SK-N-SH (cell line): ENCODE measurements around the gene PUM1. TPM values are rescaled to one million over a fixed set of nuclear protein-coding genes. Genes with fewer than 3 reads are reported as not detected.

ENCODE experiments used
- CTCF ChIA-PET: fragments of 300-600, 350-600 bp; formaldehyde crosslinking; extraction: SDS; loops from one replicate; lab custom pipeline; 2021; lab: Yijun Ruan, JAX
- POLR2A ChIA-PET: fragments of 350-600 bp; sonication (Branson Sonifier 250); formaldehyde crosslinking; extraction: SDS; loops from one replicate; lab custom pipeline; 2020; ENCODE audit warnings: antibody characterized with exemption, inconsistent platforms; lab: Yijun Ruan, JAX
- DNase-seq: peaks from one replicate; pipeline ENCODE4 v3.0.0; 2012
- H2AFZ ChIP-seq: fragments of 200-600 bp; sonication (generic); 2 replicates; pipeline ENCODE4 v1.8.1; 2016; ENCODE audit warnings: antibody characterized with exemption, mild to moderate bottlenecking, low read depth
- H3F3A ChIP-seq: fragments of 200-600 bp; sonication (generic); replicated peaks from 2 replicates; pipeline ENCODE3; 2016; ENCODE audit warnings: antibody characterized with exemption, mild to moderate bottlenecking; ENCODE audit not compliant: insufficient read depth
- H3K27ac ChIP-seq, 2 experiments: fragments of 200-500 bp in 1 of 2; fragments of 200-600 bp in 1 of 2; sonication (Bioruptor generic) in 1 of 2; sonication (generic), shearing (Covaris generic) in 1 of 2; 2 replicates each; pipeline versions ENCODE4 v1.5.1 to v1.6.1; 2014 to 2016; ENCODE audit warnings: low read depth in 2 of 2, inconsistent platforms in 1 of 2, low read length in 1 of 2, mild to moderate bottlenecking in 1 of 2, mixed read lengths in 1 of 2
- H3K27me3 ChIP-seq: fragments of 200-600 bp; sonication (generic), shearing (Covaris generic); 2 replicates; pipeline ENCODE4 v1.6.1; 2016; ENCODE audit warnings: mixed run types; ENCODE audit not compliant: insufficient read depth
- H3K36me3 ChIP-seq, 2 experiments: fragments of 200-500 bp in 1 of 2; fragments of 200-600 bp in 1 of 2; sonication (Bioruptor generic) in 1 of 2; sonication (generic) in 1 of 2; replicated peaks in 1 of 2; 2 replicates each; pipeline versions ENCODE3 to v1.5.1; 2014 to 2016; ENCODE audit warnings: low read length in 1 of 2, mild to moderate bottlenecking in 1 of 2; ENCODE audit not compliant: insufficient read depth in 2 of 2, control insufficient read depth in 1 of 2
- H3K4me1 ChIP-seq, 2 experiments: fragments of 200-500 bp in 1 of 2; fragments of 200-600 bp in 1 of 2; sonication (Bioruptor generic) in 1 of 2; sonication (generic), shearing (Covaris generic) in 1 of 2; 2 replicates each; pipeline versions ENCODE4 v1.5.1 to v1.6.1; 2014 to 2016; ENCODE audit warnings: low read depth in 1 of 2, low read length in 1 of 2, mixed run types in 1 of 2; ENCODE audit not compliant: insufficient read depth in 2 of 2, control insufficient read depth in 1 of 2
- H3K4me2 ChIP-seq: fragments of 200-600 bp; sonication (generic), shearing (Covaris generic); 2 replicates; pipeline ENCODE4 v1.6.1; 2017; ENCODE audit warnings: mixed run types
- H3K4me3 ChIP-seq, 2 experiments: fragments of 200-500 bp in 1 of 2; fragments of 200-600 bp in 1 of 2; sonication (Bioruptor generic) in 1 of 2; sonication (generic), shearing (Covaris generic) in 1 of 2; 2 replicates each; pipeline versions ENCODE4 v1.5.1 to v1.8.1; 2014 to 2016; ENCODE audit warnings: low read depth in 2 of 2, inconsistent platforms in 1 of 2, low read length in 1 of 2, mild to moderate bottlenecking in 1 of 2, mixed read lengths in 1 of 2, moderate library complexity in 1 of 2
- H3K79me2 ChIP-seq: fragments of 200-600 bp; sonication (generic); 2 replicates; pipeline ENCODE4 v1.8.1; 2017; ENCODE audit warnings: mild to moderate bottlenecking; ENCODE audit not compliant: insufficient read depth
- H3K9ac ChIP-seq: fragments of 200-600 bp; sonication (generic); 2 replicates; pipeline ENCODE4 v1.6.1; 2017; ENCODE audit warnings: mixed run types
- H3K9me2 ChIP-seq: fragments of 200-600 bp; sonication (generic); 2 replicates; pipeline ENCODE4 v1.6.1; 2017; ENCODE audit warnings: mixed run types
- H3K9me3 ChIP-seq: fragments of 200-600 bp; sonication (generic); 2 replicates; pipeline ENCODE4 v1.6.1; 2017; ENCODE audit warnings: mixed run types, mild to moderate bottlenecking, moderate library complexity
- H4K20me1 ChIP-seq: fragments of 200-600 bp; sonication (generic); 2 replicates; pipeline ENCODE4 v1.6.1; 2017; ENCODE audit warnings: mild to moderate bottlenecking, mixed run types; ENCODE audit not compliant: insufficient read depth
- ELF1 ChIP-seq: IDR thresholded peaks from 2 replicates; pipeline ENCODE4 v1.4.0; 2012
- EZH2phosphoT487 ChIP-seq: fragments of 200-600 bp; sonication (generic); IDR thresholded peaks from 2 replicates; pipeline ENCODE4 v1.6.1; 2017; ENCODE audit warnings: low read depth, mixed run types, mild to moderate bottlenecking, antibody characterized with exemption, moderate library complexity, borderline replicate concordance
- GABPA ChIP-seq: IDR thresholded peaks from 2 replicates; pipeline ENCODE4 v1.4.0; 2012; ENCODE audit warnings: low read depth, mild to moderate bottlenecking
- IRF3 ChIP-seq: fragments of 150-350 bp; IDR thresholded peaks from 2 replicates; pipeline ENCODE4 v1.6.1; 2016; ENCODE audit warnings: mild to moderate bottlenecking, low read depth, low read length
- JUND ChIP-seq: IDR thresholded peaks from 2 replicates; pipeline ENCODE4 v1.4.0; 2012
- MAX ChIP-seq: IDR thresholded peaks from 2 replicates; pipeline ENCODE4 v1.4.0; 2012; ENCODE audit warnings: low read depth
- MXI1 ChIP-seq: IDR thresholded peaks from 2 replicates; pipeline ENCODE4 v1.6.1; 2012; ENCODE audit warnings: mild to moderate bottlenecking, low read depth, low read length, improper control_type of control experiment
- NFIC ChIP-seq: IDR thresholded peaks from 2 replicates; pipeline ENCODE4 v1.4.0; 2012; ENCODE audit warnings: borderline replicate concordance
- NRF1 ChIP-seq: IDR thresholded peaks from 2 replicates; pipeline ENCODE4 v1.6.1; 2012; ENCODE audit warnings: low read depth, mild to moderate bottlenecking, low read length
- PBX3 ChIP-seq: IDR thresholded peaks from 2 replicates; pipeline ENCODE4; 2012
- POLR2AphosphoS5 ChIP-seq: IDR thresholded peaks from 2 replicates; pipeline ENCODE4 v1.6.1; 2012; ENCODE audit warnings: low read depth, low read length
- RCOR1 ChIP-seq: fragments of 150-350 bp; IDR thresholded peaks from 2 replicates; pipeline ENCODE4 v1.6.1; 2017; ENCODE audit warnings: antibody characterized with exemption, low read length
- SIN3A ChIP-seq: IDR thresholded peaks from 2 replicates; pipeline ENCODE4 v1.6.1; 2012; ENCODE audit warnings: low read depth, mild to moderate bottlenecking, low read length, moderate library complexity, borderline replicate concordance
- TCF12 ChIP-seq: IDR thresholded peaks from 2 replicates; pipeline ENCODE4 v1.4.0; 2012
- TEAD4 ChIP-seq: IDR thresholded peaks from 2 replicates; pipeline ENCODE4 v1.4.0; 2012; ENCODE audit warnings: mild to moderate bottlenecking, borderline replicate concordance; ENCODE audit not compliant: insufficient read depth
- USF2 ChIP-seq: fragments of 150-350 bp; IDR thresholded peaks from 2 replicates; pipeline ENCODE4 v1.6.1; 2017; ENCODE audit warnings: antibody characterized with exemption, low read length, low read depth, borderline replicate concordance
- YY1 ChIP-seq: IDR thresholded peaks from 2 replicates; pipeline ENCODE4 v1.4.0; 2012; ENCODE audit warnings: low read depth, mild to moderate bottlenecking
- WGBS: methylation state at CpG from one replicate; pipeline ENCODE4 v1.1.6; 2017; ENCODE audit warnings: low lambda C conversion rate; 5-methylcytosine and 5-hydroxymethylcytosine counted together
- polyA plus RNA-seq, 3 experiments: library from polyadenylated mRNA; depleted of rRNA; stranded (reverse); fragments of >200 nt; gene quantifications; 2 replicates each; pipeline ENCODE4 v1.2.3, GENCODE V29; 2012
- TF ChIP-seq, protein P1 (sequence below): IDR thresholded peaks from 2 replicates; pipeline ENCODE4 v1.4.0; 2012; ENCODE audit warnings: low read depth, borderline replicate concordance
- TF ChIP-seq, protein P2 (sequence below): fragments of 200-600 bp; sonication (generic); IDR thresholded peaks from 2 replicates; pipeline ENCODE4 v1.6.1; 2017; ENCODE audit warnings: antibody characterized with exemption, mild to moderate bottlenecking, moderate library complexity

Gene PUM1
- polyA plus RNA-seq, 1 of the 3 experiments (the other 2 are of a cell fraction): 66.7 TPM

GRCh38 chr1:31005198-31005597, 60.3 kb downstream of the PUM1 start:
- peaks cover 46 to 53% of the 10 kb centered on the region in 2 experiments for H3K36me3 ChIP-seq
- peaks cover 94% of the 10 kb centered on the region for H3K79me2 ChIP-seq
- 91% methylated on average over 3 of the region's 3 CpGs for WGBS
- no peak overlapping the region for H3K4me3 ChIP-seq
- H3F3A ChIP-seq: peaks cover 32% of the 10 kb centered on the region
- ChIA-PET POLR2A (no interaction called here), CTCF (interaction anchor here (1.4 kb wide), 1 partner anchor 16 kb away, joined by 4 read pairs; no protein-coding TSS in a partner anchor)
- H3K4me2 ChIP-seq: no peak overlapping the region
- no peak overlapping the region for H3K9ac ChIP-seq
- peaks cover 19 to 29% of the 10 kb centered on the region in 2 experiments; a peak in 3 of 4 replicates for H3K4me1 ChIP-seq
- TF ChIP-seq PBX3: no peak
- TF ChIP-seq, protein P1, sequence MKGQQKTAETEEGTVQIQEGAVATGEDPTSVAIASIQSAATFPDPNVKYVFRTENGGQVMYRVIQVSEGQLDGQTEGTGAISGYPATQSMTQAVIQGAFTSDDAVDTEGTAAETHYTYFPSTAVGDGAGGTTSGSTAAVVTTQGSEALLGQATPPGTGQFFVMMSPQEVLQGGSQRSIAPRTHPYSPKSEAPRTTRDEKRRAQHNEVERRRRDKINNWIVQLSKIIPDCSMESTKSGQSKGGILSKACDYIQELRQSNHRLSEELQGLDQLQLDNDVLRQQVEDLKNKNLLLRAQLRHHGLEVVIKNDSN: no peak
- no peak overlapping the region for H3K27ac ChIP-seq
- H3K9me2 ChIP-seq: no peaks in the 10 kb centered on the region
- H2AFZ ChIP-seq: no peak overlapping the region
- DNase-seq: no peak
- no peaks in the 10 kb centered on the region for H3K27me3 ChIP-seq
- H4K20me1 ChIP-seq: peaks cover 83% of the 10 kb centered on the region
- H3K9me3 ChIP-seq: no peaks in the 10 kb centered on the region

GRCh38 chr1:31004231-31004621, 61.3 kb downstream of the PUM1 start:
- Histone ChIP-seq H3K9me3 (no peaks in the 10 kb centered on the region), H2AFZ (no peak overlapping the region), H3K27me3 (no peaks in the 10 kb centered on the region), H4K20me1 (peaks cover 81% of the 10 kb centered on the region), H3K9me2 (no peaks in the 10 kb centered on the region), H3K27ac (no peak overlapping the region; a peak in 1 of 4 replicates), H3K9ac (no peak overlapping the region), H3F3A (peaks cover 25% of the 10 kb centered on the region), H3K4me1 (peaks cover 15 to 29% of the 10 kb centered on the region in 2 experiments; a peak in 3 of 4 replicates), H3K4me2 (no peak overlapping the region), H3K36me3 (peaks cover 52 to 57% of the 10 kb centered on the region in 2 experiments), H3K4me3 (no peak overlapping the region), H3K79me2 (peaks cover 94% of the 10 kb centered on the region)
- POLR2A ChIA-PET: no interaction called here
- CTCF ChIA-PET: interaction anchor here (0.9 to 1.4 kb wide), 2 partner anchors 17 to 285 kb away, joined by 3 to 4 read pairs; no protein-coding TSS in a partner anchor
- TF ChIP-seq SIN3A: no peak
- TF ChIP-seq YY1: no peak
- TF ChIP-seq EZH2phosphoT487: no peak
- TF ChIP-seq, protein P1: no peak
- no peak for TF ChIP-seq JUND
- TF ChIP-seq IRF3: no peak
- no peak for TF ChIP-seq USF2
- TF ChIP-seq POLR2AphosphoS5: no peak
- TF ChIP-seq, protein P2, sequence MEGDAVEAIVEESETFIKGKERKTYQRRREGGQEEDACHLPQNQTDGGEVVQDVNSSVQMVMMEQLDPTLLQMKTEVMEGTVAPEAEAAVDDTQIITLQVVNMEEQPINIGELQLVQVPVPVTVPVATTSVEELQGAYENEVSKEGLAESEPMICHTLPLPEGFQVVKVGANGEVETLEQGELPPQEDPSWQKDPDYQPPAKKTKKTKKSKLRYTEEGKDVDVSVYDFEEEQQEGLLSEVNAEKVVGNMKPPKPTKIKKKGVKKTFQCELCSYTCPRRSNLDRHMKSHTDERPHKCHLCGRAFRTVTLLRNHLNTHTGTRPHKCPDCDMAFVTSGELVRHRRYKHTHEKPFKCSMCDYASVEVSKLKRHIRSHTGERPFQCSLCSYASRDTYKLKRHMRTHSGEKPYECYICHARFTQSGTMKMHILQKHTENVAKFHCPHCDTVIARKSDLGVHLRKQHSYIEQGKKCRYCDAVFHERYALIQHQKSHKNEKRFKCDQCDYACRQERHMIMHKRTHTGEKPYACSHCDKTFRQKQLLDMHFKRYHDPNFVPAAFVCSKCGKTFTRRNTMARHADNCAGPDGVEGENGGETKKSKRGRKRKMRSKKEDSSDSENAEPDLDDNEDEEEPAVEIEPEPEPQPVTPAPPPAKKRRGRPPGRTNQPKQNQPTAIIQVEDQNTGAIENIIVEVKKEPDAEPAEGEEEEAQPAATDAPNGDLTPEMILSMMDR: no peak
- no peak for TF ChIP-seq RCOR1
- TF ChIP-seq ELF1: no peak
- no peak for TF ChIP-seq TEAD4
- TF ChIP-seq TCF12: no peak
- no peak for TF ChIP-seq MAX
- no peak for TF ChIP-seq MXI1
- TF ChIP-seq PBX3: no peak
- no peak for TF ChIP-seq GABPA
- TF ChIP-seq NRF1: no peak
- no peak for TF ChIP-seq NFIC
- DNase-seq: no peak
